ENCODE measurements around the gene ZNF708.
"Not testable (repeated sequence)": the region's sequence is repeated elsewhere in the genome, so short reads cannot be mapped to it uniquely, and the experiment has no call there.

The ZNF708 gene

GRCh38 chr19:21259421-21260124, 69.6 kb downstream of the ZNF708 start:
- not testable (repeated sequence) for DNase-seq

- DNase-seq, result no peak
Observed at GRCh38 chr19:21256722-21257121, 72.5 kb downstream of the ZNF708 start.

All from NCI-H524 treated with DMSO at 0.1 percent for 48 hours (cell line).